NCI-H2171 (cell line): ENCODE data around the gene DYNC1H1.

Experiments
- DNase-seq: peaks from one replicate; lab custom pipeline; 2025; lab: John Stamatoyannopoulos, UW

DYNC1H1 gene

GRCh38 chr14:101964297-101965180 lies at the start of gene DYNC1H1:
TSS of gene DYNC1H1 (plus strand) at chr14:101964573. CDS start at chr14:101964692, 119 bp downstream.
- peak; percentile 97 for DNase-seq

- no peak for DNase-seq
Observed at GRCh38 chr14:101915871-101916815, 48.2 kb upstream of the DYNC1H1 start.

- no peak for DNase-seq
Observed at GRCh38 chr14:101916816-101917412, 47.5 kb upstream of the DYNC1H1 start.

GRCh38 chr14:101917413-101918017 lies 46.9 kb upstream of the DYNC1H1 start:
- DNase-seq: no peak

- DNase-seq: no peak
Observed at GRCh38 chr14:101918065-101918989, 46.0 kb upstream of the DYNC1H1 start.

- DNase-seq: no peak
Observed at GRCh38 chr14:101920271-101920670, 44.1 kb upstream of the DYNC1H1 start.

GRCh38 chr14:101922866-101923265 lies 41.5 kb upstream of the DYNC1H1 start:
- no peak for DNase-seq

- no peak for DNase-seq
Observed at GRCh38 chr14:101925152-101925551, 39.2 kb upstream of the DYNC1H1 start.

- no peak for DNase-seq
Observed at GRCh38 chr14:101926085-101926484, 38.3 kb upstream of the DYNC1H1 start.

- no peak for DNase-seq
Observed at GRCh38 chr14:101926620-101927019, 37.8 kb upstream of the DYNC1H1 start.

GRCh38 chr14:101927859-101928258 lies 36.5 kb upstream of the DYNC1H1 start:
- DNase-seq: no peak

GRCh38 chr14:101928415-101928841 lies 35.9 kb upstream of the DYNC1H1 start:
- DNase-seq: no peak

GRCh38 chr14:101929096-101929495 lies 35.3 kb upstream of the DYNC1H1 start:
- DNase-seq: no peak

- no peak for DNase-seq
Observed at GRCh38 chr14:101929946-101930345, 34.4 kb upstream of the DYNC1H1 start.

- DNase-seq: no peak
Observed at GRCh38 chr14:101932673-101933072, 31.7 kb upstream of the DYNC1H1 start.

- DNase-seq: no peak
Observed at GRCh38 chr14:101933209-101933608, 31.2 kb upstream of the DYNC1H1 start.

GRCh38 chr14:101934601-101935150 lies 29.7 kb upstream of the DYNC1H1 start:
- DNase-seq: no peak

- no peak for DNase-seq
Observed at GRCh38 chr14:101937926-101938767, 26.2 kb upstream of the DYNC1H1 start.

GRCh38 chr14:101939646-101940170 lies 24.7 kb upstream of the DYNC1H1 start:
- DNase-seq: no peak
